GM18873 (cell line): Measurements from ENCODE around the gene GLIS1.
"Not testable (repeated sequence)": the region's sequence is repeated elsewhere in the genome, so short reads cannot be mapped to it uniquely, and the experiment has no call there.

Experiments used
- ATAC-seq: cut with Tn5 transposase; IDR thresholded peaks from one replicate; pipeline ENCODE4 v1.9.1; 2021; ENCODE audit warnings: mild to moderate bottlenecking, moderate library complexity, moderate number of reproducible peaks; ENCODE audit not compliant: unreplicated experiment, low FRiP score

The GLIS1 gene

GRCh38 chr1:53657891-53658396 lies 81.0 kb downstream of the GLIS1 start:
- no peak for ATAC-seq

GRCh38 chr1:53657531-53657805 lies 81.5 kb downstream of the GLIS1 start:
- ATAC-seq = no peak

- ATAC-seq = no peak
These were observed 82.0 kb downstream of the GLIS1 start for GRCh38 chr1:53656747-53657530.

GRCh38 chr1:53655931-53656746 lies 82.8 kb downstream of the GLIS1 start:
- no peak for ATAC-seq

GRCh38 chr1:53654216-53655210 lies 84.5 kb downstream of the GLIS1 start:
- no peak for ATAC-seq

GRCh38 chr1:53653631-53654030 lies 85.3 kb downstream of the GLIS1 start:
- ATAC-seq = no peak

- no peak for ATAC-seq
These were observed 85.8 kb downstream of the GLIS1 start for GRCh38 chr1:53653200-53653575.

- no peak for ATAC-seq
These were observed 86.3 kb downstream of the GLIS1 start for GRCh38 chr1:53652441-53653199.

- ATAC-seq = no peak
These were observed 87.6 kb downstream of the GLIS1 start for GRCh38 chr1:53651356-53651755.

- no peak for ATAC-seq
These were observed 90.4 kb downstream of the GLIS1 start for GRCh38 chr1:53648516-53648915.

GRCh38 chr1:53647915-53648314 lies 91.0 kb downstream of the GLIS1 start:
- not testable (repeated sequence) for ATAC-seq

- ATAC-seq = no peak
These were observed 92.2 kb downstream of the GLIS1 start for GRCh38 chr1:53646732-53647131.

- ATAC-seq = no peak
These were observed 93.3 kb downstream of the GLIS1 start for GRCh38 chr1:53645690-53646078.

- ATAC-seq = no peak
These were observed 93.9 kb downstream of the GLIS1 start for GRCh38 chr1:53644909-53645689.

- ATAC-seq = no peak
These were observed 94.5 kb downstream of the GLIS1 start for GRCh38 chr1:53644496-53644895.

- ATAC-seq = no peak
These were observed 95.0 kb downstream of the GLIS1 start for GRCh38 chr1:53643881-53644390.

- ATAC-seq = no peak
These were observed 95.7 kb downstream of the GLIS1 start for GRCh38 chr1:53643041-53643880.

GRCh38 chr1:53642607-53643006 lies 96.4 kb downstream of the GLIS1 start:
- no peak for ATAC-seq
